ENCODE data around the gene SERINC5.

- TF ChIP-seq CTCF (conservative IDR thresholded peaks at IDR 0.05 in 1 of 2, IDR thresholded peaks at IDR 0.05 in 1 of 2; ENCODE audit: extremely low read depth in 1 of 2, insufficient read depth in 1 of 2, low read depth in 1 of 2, low read length in 2 of 2) (peak in 1 of 2 donors; percentile 10), EZH2 (IDR thresholded peaks at IDR 0.05; ENCODE audit: borderline replicate concordance, low read length) (no peak)
Observed at GRCh38 chr5:80125962-80126480, 129.8 kb downstream of the SERINC5 start.
